Ishikawa (cell line): ENCODE results near the gene RECQL5.

Experiments used
- CEBPB ChIP-seq: IDR thresholded peaks from 2 replicates; pipeline ENCODE4 v1.6.1; 2012
- CREB1 ChIP-seq: IDR thresholded peaks from 2 replicates; pipeline ENCODE4 v1.6.1; 2012; ENCODE audit warnings: low read depth
- EGR1 ChIP-seq: IDR thresholded peaks from 2 replicates; pipeline ENCODE4 v1.6.1; 2012
- EP300 ChIP-seq: IDR thresholded peaks from 2 replicates; pipeline ENCODE4 v1.6.1; 2012; ENCODE audit warnings: borderline replicate concordance
- FOXM1 ChIP-seq: IDR thresholded peaks from 2 replicates; pipeline ENCODE4 v1.6.1; 2012; ENCODE audit warnings: low read depth, borderline replicate concordance
- NFIC ChIP-seq: IDR thresholded peaks from 2 replicates; pipeline ENCODE4 v1.6.1; 2012
- RAD21 ChIP-seq: IDR thresholded peaks from 2 replicates; pipeline ENCODE4 v1.6.1; 2012; ENCODE audit warnings: low read depth
- REST ChIP-seq: IDR thresholded peaks from 2 replicates; pipeline ENCODE4 v1.6.1; 2012; ENCODE audit warnings: low read depth, mild to moderate bottlenecking
- TAF1 ChIP-seq: IDR thresholded peaks from 2 replicates; pipeline ENCODE4 v1.6.1; 2012; ENCODE audit warnings: low read depth, mild to moderate bottlenecking
- TCF12 ChIP-seq: IDR thresholded peaks from 2 replicates; pipeline ENCODE4 v1.6.1; 2012; ENCODE audit warnings: low read depth
- TEAD4 ChIP-seq: IDR thresholded peaks from 2 replicates; pipeline ENCODE4 v1.6.1; 2012
- USF1 ChIP-seq: IDR thresholded peaks from 2 replicates; pipeline ENCODE4 v1.6.1; 2012
- YY1 ChIP-seq: IDR thresholded peaks from 2 replicates; pipeline ENCODE4 v1.6.1; 2012; ENCODE audit warnings: low read depth
- TF ChIP-seq, protein P1 (sequence below): IDR thresholded peaks from 2 replicates; pipeline ENCODE4 v1.6.1; 2012

The RECQL5 gene

GRCh38 chr17:75587675-75588595 is 79.0 kb downstream of the RECQL5 start, which contains the start of gene MYO15B:
TSS of gene MYO15B (plus strand) at chr17:75587800. CDS start at chr17:75588058, 258 bp downstream.
- TF ChIP-seq RAD21 = no peak

GRCh38 chr17:75584849-75585175 is 82.1 kb downstream of the RECQL5 start:
- TF ChIP-seq FOXM1 (no peak), EP300 (no peak), EGR1 (no peak), TCF12 (no peak), USF1 (no peak), CREB1 (no peak), TEAD4 (no peak), RAD21 (no peak), CEBPB (no peak), NFIC (no peak), REST (no peak), TAF1 (no peak), YY1 (no peak)
- TF ChIP-seq, protein P1, sequence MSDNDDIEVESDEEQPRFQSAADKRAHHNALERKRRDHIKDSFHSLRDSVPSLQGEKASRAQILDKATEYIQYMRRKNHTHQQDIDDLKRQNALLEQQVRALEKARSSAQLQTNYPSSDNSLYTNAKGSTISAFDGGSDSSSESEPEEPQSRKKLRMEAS = no peak
